HG02884 (cell line): Measurements from ENCODE around the gene FBN1.

Experiments used
- ATAC-seq: cut with Tn5 transposase; IDR thresholded peaks from one replicate; pipeline ENCODE4 v1.9.1; 2021; ENCODE audit warnings: mild to moderate bottlenecking, moderate library complexity; ENCODE audit not compliant: unreplicated experiment

FBN1 gene

GRCh38 chr15:48582452-48583247 is 62.9 kb downstream of the FBN1 start:
- no peak for ATAC-seq

- ATAC-seq: no peak
These were observed 64.3 kb downstream of the FBN1 start for GRCh38 chr15:48581219-48581618.

GRCh38 chr15:48580736-48581135 is 64.8 kb downstream of the FBN1 start:
- ATAC-seq: no peak

- ATAC-seq: no peak
These were observed 65.4 kb downstream of the FBN1 start for GRCh38 chr15:48579945-48580671.

GRCh38 chr15:48578965-48579364 is 66.5 kb downstream of the FBN1 start:
- ATAC-seq: no peak

GRCh38 chr15:48577469-48577868 is 68.0 kb downstream of the FBN1 start:
- ATAC-seq: no peak

- ATAC-seq: no peak
These were observed 71.3 kb downstream of the FBN1 start for GRCh38 chr15:48574187-48574586.

GRCh38 chr15:48573780-48574179 is 71.7 kb downstream of the FBN1 start:
- no peak for ATAC-seq

- ATAC-seq: no peak
These were observed 72.7 kb downstream of the FBN1 start for GRCh38 chr15:48572823-48573222.

GRCh38 chr15:48571510-48571909 is 74.0 kb downstream of the FBN1 start:
- no peak for ATAC-seq

- ATAC-seq: no peak
These were observed 74.7 kb downstream of the FBN1 start for GRCh38 chr15:48570822-48571221.

GRCh38 chr15:48569591-48570302 is 75.8 kb downstream of the FBN1 start:
- no peak for ATAC-seq

GRCh38 chr15:48566668-48567067 is 78.8 kb downstream of the FBN1 start:
- ATAC-seq: no peak

- no peak for ATAC-seq
These were observed 79.7 kb downstream of the FBN1 start for GRCh38 chr15:48565560-48566482.

- no peak for ATAC-seq
These were observed 80.8 kb downstream of the FBN1 start for GRCh38 chr15:48564690-48565089.

- ATAC-seq: no peak
These were observed 81.6 kb downstream of the FBN1 start for GRCh38 chr15:48563934-48564333.

GRCh38 chr15:48560321-48561051 is 85.0 kb downstream of the FBN1 start:
- ATAC-seq: no peak

GRCh38 chr15:48559285-48559684 is 86.2 kb downstream of the FBN1 start:
- ATAC-seq: no peak

- ATAC-seq: no peak
These were observed 87.3 kb downstream of the FBN1 start for GRCh38 chr15:48558226-48558625.

GRCh38 chr15:48557335-48557734 is 88.2 kb downstream of the FBN1 start:
- ATAC-seq: no peak
